ENCODE data around the gene TSPAN18.

DNA sequence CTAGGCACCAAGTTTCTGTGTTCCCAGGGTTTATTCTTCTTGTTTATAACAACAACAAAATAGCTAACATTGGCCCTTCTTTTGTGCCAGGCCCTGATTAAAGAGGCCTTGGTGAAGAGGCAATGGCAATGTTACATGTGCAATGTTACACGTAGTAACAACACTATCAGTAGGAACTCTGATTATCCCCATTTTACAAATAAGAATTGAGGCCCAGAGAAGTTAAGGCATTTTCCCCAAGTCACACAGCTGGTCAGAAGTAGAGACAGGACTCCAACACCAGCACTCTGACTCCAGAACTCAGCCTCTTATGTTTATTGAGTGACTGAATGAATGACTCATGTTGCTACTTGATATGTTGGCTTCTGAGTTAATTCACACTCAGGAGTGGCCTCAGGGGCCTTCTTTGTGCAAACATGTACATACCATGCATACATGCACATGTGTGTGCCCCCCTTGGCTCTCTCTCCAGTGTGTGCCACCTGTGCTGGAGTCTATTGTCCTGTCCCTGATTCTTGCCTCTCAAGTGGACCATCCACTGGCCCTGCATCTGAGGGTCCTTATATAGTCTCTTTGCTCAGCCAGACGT, 125.5 kb downstream of the TSPAN18 start:
- TF ChIP-seq, protein P1, sequence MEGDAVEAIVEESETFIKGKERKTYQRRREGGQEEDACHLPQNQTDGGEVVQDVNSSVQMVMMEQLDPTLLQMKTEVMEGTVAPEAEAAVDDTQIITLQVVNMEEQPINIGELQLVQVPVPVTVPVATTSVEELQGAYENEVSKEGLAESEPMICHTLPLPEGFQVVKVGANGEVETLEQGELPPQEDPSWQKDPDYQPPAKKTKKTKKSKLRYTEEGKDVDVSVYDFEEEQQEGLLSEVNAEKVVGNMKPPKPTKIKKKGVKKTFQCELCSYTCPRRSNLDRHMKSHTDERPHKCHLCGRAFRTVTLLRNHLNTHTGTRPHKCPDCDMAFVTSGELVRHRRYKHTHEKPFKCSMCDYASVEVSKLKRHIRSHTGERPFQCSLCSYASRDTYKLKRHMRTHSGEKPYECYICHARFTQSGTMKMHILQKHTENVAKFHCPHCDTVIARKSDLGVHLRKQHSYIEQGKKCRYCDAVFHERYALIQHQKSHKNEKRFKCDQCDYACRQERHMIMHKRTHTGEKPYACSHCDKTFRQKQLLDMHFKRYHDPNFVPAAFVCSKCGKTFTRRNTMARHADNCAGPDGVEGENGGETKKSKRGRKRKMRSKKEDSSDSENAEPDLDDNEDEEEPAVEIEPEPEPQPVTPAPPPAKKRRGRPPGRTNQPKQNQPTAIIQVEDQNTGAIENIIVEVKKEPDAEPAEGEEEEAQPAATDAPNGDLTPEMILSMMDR (IDR thresholded peaks at IDR 0.05), result no peak
- TF ChIP-seq POLR2A (IDR thresholded peaks at IDR 0.05), result no peak
- no peak for TF ChIP-seq EP300 (IDR thresholded peaks at IDR 0.05)

Data from tibial nerve (tissue), 4 donors.